Esophagus muscularis mucosa (tissue), 4 donors: Measurements from ENCODE around the gene CALML6. TPM values are rescaled to one million over a fixed set of nuclear protein-coding genes. Genes with fewer than 3 reads are reported as not detected.

Experiments
- DNase-seq: peaks from one replicate; pipeline ENCODE4 v3.0.0-alpha.2; 2017; ENCODE audit errors: extremely low spot score
- H3K27ac ChIP-seq, 4 donors: fragments of 200-600 bp; sonication (generic); replicated peaks in 1 of 4; 1 replicate in 3 of 4; 2 replicates in 1 of 4; pipeline ENCODE4 v1.5.1; 2016 to 2019; ENCODE audit warnings: mild to moderate bottlenecking in 1 of 4
- H3K27me3 ChIP-seq, 4 donors: fragments of 200-600 bp; sonication (generic); one replicate each; pipeline versions ENCODE4 v1.5.1 to v1.6.0; 2016 to 2019
- H3K36me3 ChIP-seq, 4 donors: fragments of 200-600 bp; sonication (generic); one replicate each; pipeline ENCODE4 v1.5.1; 2016 to 2019
- H3K4me1 ChIP-seq, 4 donors: fragments of 200-600 bp; sonication (generic); one replicate each; pipeline ENCODE4 v1.5.1; 2016 to 2019
- H3K4me3 ChIP-seq, 4 donors: fragments of 200-600 bp; sonication (generic); 1 replicate in 2 of 4; 2 replicates in 2 of 4; pipeline ENCODE4 v1.5.1; 2016 to 2019; ENCODE audit warnings: mild to moderate bottlenecking in 4 of 4, moderate library complexity in 1 of 4
- H3K9me3 ChIP-seq, 4 donors: fragments of 200-600 bp; sonication (generic); 1 replicate in 3 of 4; 2 replicates in 1 of 4; pipeline ENCODE4 v1.5.1; 2016 to 2019
- CTCF ChIP-seq, 3 experiments: fragments of 200-600 bp in 2 of 3; fragments of 450-650 bp in 1 of 3; sonication (generic) in 2 of 3; IDR thresholded peaks; one replicate each; pipeline ENCODE4 v1.5.1; 2017 to 2019; ENCODE audit warnings: antibody characterized with exemption in 3 of 3, mild to moderate bottlenecking in 2 of 3, moderate library complexity in 1 of 3
- EP300 ChIP-seq: sonication (generic); formaldehyde crosslinking; IDR thresholded peaks from one replicate; pipeline ENCODE4 v1.6.1; 2017; ENCODE audit warnings: antibody characterized with exemption
- POLR2A ChIP-seq: fragments of 450-650 bp; IDR thresholded peaks from one replicate; pipeline ENCODE4 v1.6.1; 2017; ENCODE audit warnings: antibody characterized with exemption, moderate library complexity, mild to moderate bottlenecking, low read depth
- POLR2AphosphoS5 ChIP-seq, 2 donors: sonication (generic); formaldehyde crosslinking; IDR thresholded peaks; one replicate each; pipeline ENCODE4 v1.6.1; 2017; ENCODE audit warnings: antibody characterized with exemption in 2 of 2
- WGBS: methylation state at CpG from one replicate; pipeline ENCODE4 v1.1.5; 2018; 5-methylcytosine and 5-hydroxymethylcytosine counted together
- intact Hi-C: fragments of 100-400 bp; cut with DNase I; formaldehyde crosslinking; loops from one replicate; pipeline ENCODE4 v1.15.1; 2023
- total RNA-seq, 4 donors: library from RNA; depleted of rRNA; stranded (reverse); fragments of >200 nt; gene quantifications; one replicate each; pipeline versions ENCODE4 v1.1.0 to v1.2.1, GENCODE V29; 2016

CALML6 gene
- total RNA-seq = not detected

GRCh38 chr1:1914971-1915692 lies at the start of gene CALML6:
TSS of gene CALML6 (plus strand) at chr1:1915260. CDS start at chr1:1915281, 21 bp downstream.
- peaks cover 0 to 9% (median 0%) of the 10 kb centered on the region in 4 donors for H3K27me3 ChIP-seq
- WGBS = 81% methylated on average over 9 of the region's 15 CpGs
- intact Hi-C loops = no loop called here
- no peak for DNase-seq
- no peak within 1 kb of the TSS for H3K4me3 ChIP-seq
- TF ChIP-seq CTCF (IDR thresholded peaks at IDR 0.05) = no peak
- no peak for TF ChIP-seq POLR2AphosphoS5 (IDR thresholded peaks at IDR 0.05)
- no peak for TF ChIP-seq POLR2A
- TF ChIP-seq EP300 = no peak
- no peaks in the 10 kb centered on the region for H3K36me3 ChIP-seq
- peaks cover 14 to 25% (median 22%) of the 10 kb centered on the region in 4 donors for H3K4me1 ChIP-seq
- H3K9me3 ChIP-seq = no peaks in the 10 kb centered on the region
- no peak within 1 kb of the TSS for H3K27ac ChIP-seq

- H3K27ac ChIP-seq = no peak overlapping the region
- H3K36me3 ChIP-seq = no peaks in the 10 kb centered on the region
- H3K4me1 ChIP-seq = peaks cover 64 to 95% (median 79%) of the 10 kb centered on the region in 4 donors
- no peak for TF ChIP-seq POLR2AphosphoS5 (IDR thresholded peaks at IDR 0.05)
- no peak for TF ChIP-seq EP300
- no peak for TF ChIP-seq CTCF (IDR thresholded peaks at IDR 0.05)
- no peak for TF ChIP-seq POLR2A
- DNase-seq = no peak
- WGBS = 87% methylated on average over 3 of the region's 3 CpGs
- no peaks in the 10 kb centered on the region for H3K27me3 ChIP-seq
- intact Hi-C loops = no loop called here
- no peak overlapping the region for H3K4me3 ChIP-seq
- H3K9me3 ChIP-seq = no peaks in the 10 kb centered on the region
Observed at GRCh38 chr1:1867164-1867563, 47.9 kb upstream of the CALML6 start.

- no peaks in the 10 kb centered on the region for H3K27me3 ChIP-seq
- intact Hi-C loops = no loop called here
- WGBS = 57% methylated on average over 4 of the region's 4 CpGs
- peaks cover 0 to 8% (median 2%) of the 10 kb centered on the region in 4 donors for H3K36me3 ChIP-seq
- H3K4me1 ChIP-seq = peaks cover 69 to 94% (median 79%) of the 10 kb centered on the region in 4 donors
- no peaks in the 10 kb centered on the region for H3K9me3 ChIP-seq
- H3K4me3 ChIP-seq = no peak overlapping the region
- TF ChIP-seq POLR2AphosphoS5 (IDR thresholded peaks at IDR 0.05) (no peak), EP300 (no peak), CTCF (IDR thresholded peaks at IDR 0.05) (no peak), POLR2A (no peak)
- H3K27ac ChIP-seq = no peak overlapping the region
- DNase-seq = no peak
Observed at GRCh38 chr1:1869469-1869868, 45.6 kb upstream of the CALML6 start.

GRCh38 chr1:1872329-1872994 lies 42.6 kb upstream of the CALML6 start:
- Histone ChIP-seq H3K27ac (no peak overlapping the region), H3K4me1 (peaks cover 73 to 94% (median 89%) of the 10 kb centered on the region in 4 donors), H3K27me3 (no peaks in the 10 kb centered on the region), H3K9me3 (no peaks in the 10 kb centered on the region), H3K4me3 (no peak overlapping the region), H3K36me3 (peaks cover 0 to 25% (median 11%) of the 10 kb centered on the region in 4 donors)
- DNase-seq = no peak
- TF ChIP-seq POLR2AphosphoS5 (IDR thresholded peaks at IDR 0.05) (no peak), EP300 (no peak), CTCF (IDR thresholded peaks at IDR 0.05) (no peak), POLR2A (no peak)
- intact Hi-C loops = no loop called here
- WGBS = 88% methylated on average over 11 of the region's 11 CpGs
